Activated CD4-positive, alpha-beta T cell treated with anti-CD3 and anti-CD28 coated beads for 36 hours (primary cell): ENCODE data around the gene KLK14. TPM values are rescaled to one million over a fixed set of nuclear protein-coding genes. Genes with fewer than 3 reads are reported as not detected.

ENCODE experiments used
- ATAC-seq: fragments of 200-7000 bp; cut with Tn5 transposase; one replicate; pipeline ENCODE4 v1.10.0; 2021; ENCODE audit warnings: mild to moderate bottlenecking, moderate library complexity
- CTCF ChIA-PET: fragments of 350-600 bp; sonication (Branson Sonifier 250); formaldehyde crosslinking; loops from one replicate; lab custom pipeline; 2021; ENCODE audit warnings: antibody characterized with exemption; lab: Charles Lee
- POLR2A ChIA-PET: fragments of 350-600 bp; sonication (Branson Sonifier 250); formaldehyde crosslinking; loops from one replicate; lab custom pipeline; 2021; ENCODE audit warnings: antibody characterized with exemption, inconsistent platforms; lab: Charles Lee
- DNase-seq: peaks from one replicate; pipeline ENCODE4 v3.0.0-alpha.2; 2020
- H3K27ac Mint-ChIP-seq: one replicate; pipeline ENCODE4 v1.8.0; 2021; ENCODE audit warnings: mixed read lengths
- H3K27me3 Mint-ChIP-seq: one replicate; pipeline ENCODE4 v1.8.0; 2021; ENCODE audit warnings: mixed read lengths
- H3K36me3 Mint-ChIP-seq: one replicate; pipeline ENCODE4 v1.8.0; 2021; ENCODE audit warnings: low read depth, mixed read lengths
- H3K4me1 Mint-ChIP-seq: one replicate; pipeline ENCODE4 v1.8.0; 2021; ENCODE audit warnings: mixed read lengths
- H3K4me3 Mint-ChIP-seq: one replicate; pipeline ENCODE4 v1.8.0; 2021; ENCODE audit warnings: mild to moderate bottlenecking, moderate library complexity, mixed read lengths
- H3K9me3 Mint-ChIP-seq: one replicate; pipeline ENCODE4 v1.8.0; 2021; ENCODE audit warnings: low read depth, mixed read lengths
- intact Hi-C, 2 experiments: fragments of 100-400 bp; cut with DNase I in 1 of 2; cut with micrococcal nuclease in 1 of 2; formaldehyde crosslinking; loops; one replicate each; pipeline versions ENCODE4 v1.14.2 to v1.15.1; 2022 to 2024; cut with DNase I, micrococcal nuclease
- total RNA-seq, 2 experiments: library from RNA; stranded (reverse); gene quantifications; one replicate each; pipeline ENCODE4 v1.2.3, GENCODE V29; 2021

The KLK14 gene
- total RNA-seq, 2 experiments from 2014 or later, result 0.69 to 1.1 TPM

GRCh38 chr19:51108066-51108804 lies 25.5 kb upstream of the KLK14 start, which contains the start of gene CTU1:
Gene CTU1 (minus strand): TSS chr19:51108409. CDS start chr19:51104569, 3,840 bp downstream.
- POLR2A ChIA-PET, result no interaction called here
- Mint-ChIP-seq H3K27ac (peak within 1 kb of the TSS; percentile 91), H3K27me3 (no peaks in the 10 kb centered on the region), H3K4me3 (peak within 1 kb of the TSS; percentile 92), H3K9me3 (no peaks in the 10 kb centered on the region), H3K36me3 (peaks cover 29% of the 10 kb centered on the region), H3K4me1 (peaks cover 36% of the 10 kb centered on the region)
- intact Hi-C loops, result loop anchor here (1.0 to 5.0 kb wide), 14 partner anchors 231 to 1239 kb away; partner anchors contain the start of genes JOSD2 (in 1 of the 2), POLD1 (in 1 of the 2), PPP2R1A (in 1 of the 2) and VRK3 (in 1 of the 2)
- peak; percentile 98 for ATAC-seq
- CTCF ChIA-PET, result interaction anchor here (1.0 kb wide), 1 partner anchor 12 kb away, joined by 3 read pairs; no protein-coding TSS in a partner anchor
- DNase-seq, result peak; percentile 99

- peak; percentile 27 for ATAC-seq
- ChIA-PET POLR2A (interaction anchor here (0.7 kb wide), 1 partner anchor 499 kb away, joined by 3 read pairs; no protein-coding TSS in a partner anchor), CTCF (interaction anchor here (1.0 kb wide), 1 partner anchor 11 kb away, joined by 3 read pairs; no protein-coding TSS in a partner anchor)
- H3K9me3 Mint-ChIP-seq, result no peaks in the 10 kb centered on the region
- peak; percentile 59 for DNase-seq
- no peaks in the 10 kb centered on the region for H3K27me3 Mint-ChIP-seq
- H3K4me3 Mint-ChIP-seq, result peak overlapping the region; percentile 92
- peak overlapping the region; percentile 91 for H3K27ac Mint-ChIP-seq
- peaks cover 39% of the 10 kb centered on the region for H3K4me1 Mint-ChIP-seq
- intact Hi-C loops, result loop anchor here (1.0 to 5.0 kb wide), 14 partner anchors 232 to 1239 kb away; partner anchors contain the start of genes JOSD2 (in 1 of the 2), POLD1 (in 1 of the 2), PPP2R1A (in 1 of the 2) and VRK3 (in 1 of the 2)
- peaks cover 33% of the 10 kb centered on the region for H3K36me3 Mint-ChIP-seq
Measured at GRCh38 chr19:51107406-51108065, 24.8 kb upstream of the KLK14 start.

DNA sequence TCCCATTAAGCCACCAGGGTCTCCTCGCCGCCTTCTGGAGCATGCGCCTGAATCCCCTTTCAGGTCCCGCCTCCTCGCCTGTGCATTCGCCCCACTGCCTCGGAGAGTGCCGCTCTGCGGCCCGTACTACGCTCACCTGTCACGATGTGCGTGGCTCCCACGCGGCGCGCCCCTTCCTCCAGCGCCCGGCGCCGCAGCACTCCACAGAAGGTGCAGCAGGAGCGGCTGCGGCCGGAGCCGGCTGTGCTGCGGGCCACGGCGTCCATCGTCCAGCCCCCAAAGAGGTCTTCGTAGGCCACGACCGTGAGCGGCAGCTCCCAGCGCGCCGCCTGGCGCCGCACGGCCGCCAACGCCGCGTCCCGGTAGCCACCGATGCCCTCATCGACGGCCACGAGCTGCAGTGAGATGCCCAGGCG lies 21.2 kb upstream of the KLK14 start:
- H3K4me3 Mint-ChIP-seq, result no peak overlapping the region
- H3K27me3 Mint-ChIP-seq, result no peaks in the 10 kb centered on the region
- no peaks in the 10 kb centered on the region for H3K9me3 Mint-ChIP-seq
- peaks cover 44% of the 10 kb centered on the region for H3K36me3 Mint-ChIP-seq
- ATAC-seq (no peak), DNase-seq (no peak)
- ChIA-PET POLR2A (no interaction called here), CTCF (interaction anchor here (1.2 kb wide), 1 partner anchor 8 kb away, joined by 4 read pairs; no protein-coding TSS in a partner anchor)
- no peak overlapping the region for H3K27ac Mint-ChIP-seq
- intact Hi-C loops, result no loop called here
- H3K4me1 Mint-ChIP-seq, result peaks cover 45% of the 10 kb centered on the region

DNA sequence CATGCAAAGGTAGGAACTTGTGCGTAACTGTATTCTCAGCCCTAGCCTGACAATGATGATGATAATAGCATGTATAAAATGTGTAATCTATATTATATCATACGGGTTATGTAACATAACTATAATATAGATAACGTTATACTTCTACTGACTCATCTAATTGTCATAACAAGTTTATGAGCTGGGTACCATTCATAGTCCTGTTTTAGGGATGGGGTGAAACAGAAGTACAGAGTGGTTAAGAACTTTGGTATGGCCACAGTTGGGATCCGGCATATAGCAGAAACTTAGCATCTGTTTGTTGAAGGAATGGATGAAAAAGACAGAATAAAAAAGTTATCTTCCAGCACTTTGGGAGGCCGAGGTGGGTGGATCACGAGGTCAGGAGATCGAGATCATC lies 20.3 kb upstream of the KLK14 start:
- CTCF ChIA-PET, result interaction anchor here (0.6 kb wide), 1 partner anchor 58 kb away, joined by 3 read pairs; no protein-coding TSS in a partner anchor
- POLR2A ChIA-PET, result no interaction called here
- Mint-ChIP-seq H3K9me3 (no peaks in the 10 kb centered on the region), H3K36me3 (peaks cover 44% of the 10 kb centered on the region), H3K27me3 (no peaks in the 10 kb centered on the region), H3K27ac (peak overlapping the region; percentile 26), H3K4me1 (peaks cover 39% of the 10 kb centered on the region), H3K4me3 (no peak overlapping the region)
- intact Hi-C loops, result no loop called here
- DNase-seq (no peak), ATAC-seq (no peak)

DNA sequence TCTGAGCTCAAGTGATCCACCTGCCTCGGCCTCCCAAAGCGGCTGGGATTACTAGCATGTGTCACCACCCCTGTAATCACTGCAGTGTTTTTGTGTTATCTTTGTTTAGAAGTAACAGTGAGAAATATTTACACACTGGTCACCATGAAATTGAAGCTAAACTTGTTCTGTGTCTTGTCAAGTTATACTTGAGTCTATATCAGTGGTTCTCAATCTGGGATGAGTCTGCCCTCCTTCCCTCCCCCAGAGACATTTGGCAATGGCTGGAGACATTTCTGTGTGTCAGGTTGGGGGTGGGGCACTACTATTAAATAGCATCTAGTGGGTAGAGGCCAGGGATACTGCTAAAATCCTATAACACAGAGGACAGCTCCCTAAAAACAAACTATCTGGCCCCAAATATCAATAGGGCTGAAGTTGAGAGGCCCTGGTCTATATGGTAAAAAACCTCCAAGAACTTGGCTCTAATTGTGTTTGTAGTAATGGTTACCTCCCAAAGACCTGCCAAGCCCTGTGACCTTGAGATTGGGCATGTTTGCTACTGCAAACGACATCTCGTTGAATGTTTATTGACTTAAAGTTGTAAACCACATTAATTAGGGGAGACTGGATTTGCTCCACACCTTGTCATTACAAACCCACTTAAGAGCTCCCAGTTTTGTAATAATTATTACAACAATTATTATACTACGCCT lies 18.6 kb upstream of the KLK14 start:
- DNase-seq, result no peak
- H3K4me1 Mint-ChIP-seq, result peaks cover 37% of the 10 kb centered on the region
- ChIA-PET CTCF (interaction anchor here (1.5 to 1.6 kb wide), 2 partner anchors 10 to 179 kb away, joined by 3 to 4 read pairs; no protein-coding TSS in a partner anchor), POLR2A (interaction anchor here (0.7 kb wide), 1 partner anchor 12 kb away, joined by 3 read pairs; no protein-coding TSS in a partner anchor)
- H3K27ac Mint-ChIP-seq, result no peak overlapping the region
- intact Hi-C loops, result no loop called here
- H3K9me3 Mint-ChIP-seq, result no peaks in the 10 kb centered on the region
- no peak overlapping the region for H3K4me3 Mint-ChIP-seq
- H3K27me3 Mint-ChIP-seq, result no peaks in the 10 kb centered on the region
- H3K36me3 Mint-ChIP-seq, result peaks cover 41% of the 10 kb centered on the region
- ATAC-seq, result no peak

- Mint-ChIP-seq H3K4me1 (peaks cover 31% of the 10 kb centered on the region), H3K36me3 (peaks cover 40% of the 10 kb centered on the region), H3K27me3 (no peaks in the 10 kb centered on the region), H3K9me3 (no peaks in the 10 kb centered on the region), H3K4me3 (no peak overlapping the region), H3K27ac (no peak overlapping the region)
- intact Hi-C loops, result no loop called here
- POLR2A ChIA-PET, result interaction anchor here (0.7 kb wide), 1 partner anchor 13 kb away, joined by 3 read pairs; no protein-coding TSS in a partner anchor
- no peak for DNase-seq
- CTCF ChIA-PET, result interaction anchor here (1.5 kb wide), 1 partner anchor 178 kb away, joined by 4 read pairs; no protein-coding TSS in a partner anchor
- no peak for ATAC-seq
Measured at GRCh38 chr19:51100601-51101000, 17.9 kb upstream of the KLK14 start.

- Mint-ChIP-seq H3K4me3 (no peak overlapping the region), H3K27ac (no peak overlapping the region), H3K36me3 (peaks cover 31% of the 10 kb centered on the region), H3K27me3 (no peaks in the 10 kb centered on the region), H3K9me3 (no peaks in the 10 kb centered on the region), H3K4me1 (peaks cover 28% of the 10 kb centered on the region)
- DNase-seq (no peak), ATAC-seq (no peak)
- POLR2A ChIA-PET, result no interaction called here
- intact Hi-C loops, result no loop called here
- CTCF ChIA-PET, result no interaction called here
Measured at GRCh38 chr19:51099047-51099382, 16.3 kb upstream of the KLK14 start.

- Mint-ChIP-seq H3K27me3 (no peaks in the 10 kb centered on the region), H3K36me3 (peaks cover 27% of the 10 kb centered on the region), H3K27ac (no peak overlapping the region), H3K9me3 (no peaks in the 10 kb centered on the region), H3K4me1 (peaks cover 26% of the 10 kb centered on the region), H3K4me3 (no peak overlapping the region)
- intact Hi-C loops, result no loop called here
- DNase-seq (peak; percentile 47), ATAC-seq (peak; percentile 66)
- ChIA-PET POLR2A (no interaction called here), CTCF (no interaction called here)
Measured at GRCh38 chr19:51098365-51099046, 15.8 kb upstream of the KLK14 start.

DNA sequence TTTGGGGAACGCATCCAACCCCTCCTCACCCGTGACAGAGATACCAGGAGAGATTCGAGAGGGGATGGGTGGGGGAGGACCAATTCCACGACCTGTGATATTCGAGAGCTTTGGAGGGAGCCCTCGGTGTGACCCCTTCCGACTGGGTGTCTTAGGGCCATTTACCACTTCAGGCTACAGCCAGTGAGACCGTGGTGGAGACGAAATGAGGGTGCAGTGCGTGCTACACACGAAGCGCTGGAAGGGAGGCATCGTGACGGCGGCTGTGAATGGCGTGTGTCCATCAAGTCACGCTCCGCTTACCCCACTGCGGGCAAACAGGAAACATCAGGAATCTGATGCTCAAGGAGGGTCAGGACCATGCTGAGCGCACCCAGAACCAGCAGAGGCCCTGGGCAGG lies 15.1 kb upstream of the KLK14 start:
- Mint-ChIP-seq H3K4me3 (no peak overlapping the region), H3K27ac (no peak overlapping the region), H3K9me3 (no peaks in the 10 kb centered on the region), H3K36me3 (peaks cover 24% of the 10 kb centered on the region), H3K27me3 (no peaks in the 10 kb centered on the region), H3K4me1 (peaks cover 25% of the 10 kb centered on the region)
- ChIA-PET CTCF (interaction anchor here (1.8 kb wide), 1 partner anchor 36 kb away, joined by 4 read pairs; no protein-coding TSS in a partner anchor), POLR2A (no interaction called here)
- DNase-seq (no peak), ATAC-seq (no peak)
- intact Hi-C loops, result loop anchor here in 1 of 2 experiments (1.0 kb wide), 1 partner anchor 168 kb away; no protein-coding TSS in a partner anchor

DNA sequence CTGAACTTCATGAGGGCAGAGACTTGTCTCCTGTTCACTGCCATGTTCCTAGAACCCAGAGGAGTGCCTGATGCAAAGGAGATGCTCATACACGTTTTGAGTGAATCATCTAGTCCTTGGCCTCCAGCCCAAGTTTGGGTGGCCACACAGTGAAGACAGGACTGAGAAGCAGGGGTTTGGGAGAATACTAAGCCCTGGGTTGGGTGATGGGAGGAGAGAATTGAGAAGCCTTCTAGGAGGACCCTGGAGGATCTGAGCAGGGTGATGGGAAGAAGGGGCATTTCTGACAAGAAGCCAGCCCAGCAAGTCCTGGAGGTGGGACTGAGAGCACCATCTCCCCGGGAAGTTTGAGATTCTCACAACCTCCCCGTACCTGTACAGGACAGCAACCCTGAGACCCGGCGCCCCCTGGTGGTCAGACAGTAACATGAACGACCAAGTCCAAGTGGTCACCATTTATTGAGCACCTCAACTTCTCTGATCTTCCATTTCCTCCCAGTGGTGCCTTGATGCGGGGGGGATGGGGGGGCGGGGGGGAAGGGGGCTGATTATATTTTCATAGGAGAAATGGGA lies 14.6 kb upstream of the KLK14 start:
- CTCF ChIA-PET, result interaction anchor here (0.7 to 1.8 kb wide), 10 partner anchors 10 to 320 kb away, joined by 3 to 7 read pairs (median 4); no protein-coding TSS in a partner anchor
- Mint-ChIP-seq H3K36me3 (peaks cover 18% of the 10 kb centered on the region), H3K4me3 (no peak overlapping the region), H3K9me3 (no peaks in the 10 kb centered on the region), H3K27me3 (no peaks in the 10 kb centered on the region), H3K27ac (no peak overlapping the region), H3K4me1 (peaks cover 20% of the 10 kb centered on the region)
- DNase-seq (peak; percentile 87), ATAC-seq (peak; percentile 67)
- intact Hi-C loops, result loop anchor here in 1 of 2 experiments (1.0 kb wide), 1 partner anchor 168 kb away; no protein-coding TSS in a partner anchor
- POLR2A ChIA-PET, result no interaction called here
